NT2/D1 (cell line): Measurements from ENCODE around the gene NOLC1.

ENCODE experiments used
- SUZ12 ChIP-seq: IDR thresholded peaks from 2 replicates; pipeline ENCODE4 v1.6.1; 2011; ENCODE audit not compliant: insufficient read length, insufficient read depth; ENCODE audit errors: extremely low read depth
- YY1 ChIP-seq: IDR thresholded peaks from 2 replicates; pipeline ENCODE4 v1.6.1; 2011; ENCODE audit not compliant: insufficient read length, insufficient read depth

- no peak for TF ChIP-seq SUZ12
- TF ChIP-seq YY1 = no peak
These were observed 17.8 kb upstream of the NOLC1 start for GRCh38 chr10:102134416-102134815.
